NCI-H82 (cell line): ENCODE data around the gene PYHIN1.

Source experiments
- DNase-seq: peaks from one replicate; lab custom pipeline; 2025; lab: John Stamatoyannopoulos, UW

The PYHIN1 gene

DNA sequence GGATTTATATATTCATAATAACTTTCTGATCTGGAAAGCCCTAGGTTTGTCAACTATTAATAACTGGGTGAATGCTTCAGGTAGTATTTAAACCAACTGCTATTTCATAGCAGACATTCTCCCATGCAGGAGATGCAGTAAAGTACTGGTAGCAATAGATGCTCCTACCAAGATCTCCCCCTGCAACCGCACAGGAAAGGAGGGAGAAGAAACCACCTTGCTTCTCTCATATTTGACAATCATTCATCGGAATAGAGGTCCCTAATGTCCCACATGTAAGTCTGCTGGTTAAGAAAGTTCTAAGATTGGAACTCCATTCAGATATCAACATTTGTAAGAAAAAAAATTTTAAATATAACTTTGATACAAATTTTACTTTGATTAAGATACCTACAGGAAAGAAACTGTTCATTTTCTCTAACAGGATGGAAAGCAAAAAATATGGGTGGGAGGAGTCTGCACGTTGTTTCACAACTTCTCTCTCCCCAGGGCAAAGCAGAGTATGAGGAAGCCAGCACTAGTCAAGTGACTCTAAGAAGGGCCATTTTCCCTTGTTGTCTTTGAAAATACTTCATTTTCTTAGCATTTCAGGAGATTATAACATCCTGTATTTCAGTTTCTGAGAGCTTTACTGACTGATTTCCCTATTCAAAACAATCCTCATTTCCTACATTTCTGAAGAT, at the start of gene PYHIN1:
PYHIN1 (plus strand) TSS at position 498 of the 683 bp plus-strand sequence. CDS start 5,359 bp downstream, outside the sequence.
- no peak for DNase-seq

DNA sequence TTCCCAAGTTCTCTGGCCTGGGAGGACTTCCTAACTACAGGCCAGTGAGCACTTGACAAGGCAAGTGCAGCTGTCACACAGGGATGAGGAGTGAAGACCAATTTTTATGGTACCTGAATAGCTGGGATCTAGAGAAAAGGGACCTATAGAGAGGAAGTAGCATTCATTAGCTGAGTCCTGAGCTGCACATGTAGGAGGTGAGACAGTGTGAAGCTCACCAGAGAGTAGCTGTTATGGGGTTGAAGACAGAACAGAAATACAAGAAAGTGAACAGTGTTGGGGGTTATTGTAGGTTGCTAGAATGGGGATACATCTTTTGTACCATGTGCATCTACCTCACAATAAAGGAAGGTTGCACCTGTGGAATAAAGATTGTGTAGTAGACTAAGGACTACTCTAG, 37.7 kb upstream of the PYHIN1 start:
- no peak for DNase-seq

GRCh38 chr1:158898722-158899121, 32.6 kb upstream of the PYHIN1 start:
- no peak for DNase-seq

DNA sequence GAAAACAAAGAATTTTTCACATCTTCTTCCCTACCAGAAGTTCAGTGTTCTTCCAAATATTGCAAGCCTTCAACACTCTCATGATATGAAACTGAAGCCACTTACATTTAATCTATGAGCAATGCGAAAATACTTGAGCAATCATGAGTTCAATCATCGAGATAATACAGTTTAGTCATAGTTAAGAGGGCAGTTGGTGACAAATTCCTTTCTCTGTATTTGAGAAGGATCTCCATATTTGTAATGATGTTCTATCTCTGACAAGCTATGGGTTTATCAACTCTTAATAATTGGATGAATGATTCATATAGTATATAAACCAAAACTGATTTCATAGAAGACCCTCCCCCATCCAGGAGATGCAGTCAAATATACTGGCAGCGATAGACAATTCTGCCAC, 29.7 kb upstream of the PYHIN1 start:
- no peak for DNase-seq

DNA sequence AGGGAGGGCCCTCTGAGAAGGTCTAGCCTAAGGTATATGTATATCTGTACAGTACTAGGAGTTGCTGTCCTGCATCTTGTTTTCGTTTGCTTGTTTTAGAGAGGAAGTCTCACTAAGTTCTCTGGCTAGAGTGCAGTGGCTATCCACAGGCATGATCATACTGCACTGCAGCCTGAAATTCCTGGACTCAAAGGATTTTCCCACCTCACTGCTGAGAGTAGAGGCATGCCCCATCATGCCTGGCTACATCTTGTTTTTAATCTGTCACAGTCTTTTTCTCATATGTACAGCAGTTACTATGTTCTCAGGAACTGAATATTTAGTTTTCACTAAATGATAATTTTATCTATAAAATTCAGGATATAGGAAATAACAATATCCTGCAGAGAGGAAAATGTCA, 15.3 kb upstream of the PYHIN1 start:
- no peak for DNase-seq

DNA sequence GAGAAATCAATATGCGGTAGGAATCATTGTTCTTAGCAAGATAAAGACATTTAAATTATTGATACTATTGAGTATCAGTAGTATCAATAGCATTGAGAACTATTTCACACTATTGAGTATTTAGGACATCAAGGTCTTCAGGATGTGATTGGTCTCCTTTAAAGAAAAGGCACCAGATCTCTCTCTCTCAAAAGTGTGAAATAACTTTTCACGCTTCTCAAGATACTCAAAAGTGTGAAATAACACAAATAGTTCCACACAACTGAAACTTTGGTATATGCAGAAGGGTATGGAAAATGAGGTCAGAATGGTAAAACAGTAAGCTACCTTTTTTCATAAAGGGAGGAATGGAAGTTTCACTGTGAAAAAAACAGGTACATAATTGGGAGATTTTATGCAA, 6.7 kb upstream of the PYHIN1 start:
- no peak for DNase-seq

DNA sequence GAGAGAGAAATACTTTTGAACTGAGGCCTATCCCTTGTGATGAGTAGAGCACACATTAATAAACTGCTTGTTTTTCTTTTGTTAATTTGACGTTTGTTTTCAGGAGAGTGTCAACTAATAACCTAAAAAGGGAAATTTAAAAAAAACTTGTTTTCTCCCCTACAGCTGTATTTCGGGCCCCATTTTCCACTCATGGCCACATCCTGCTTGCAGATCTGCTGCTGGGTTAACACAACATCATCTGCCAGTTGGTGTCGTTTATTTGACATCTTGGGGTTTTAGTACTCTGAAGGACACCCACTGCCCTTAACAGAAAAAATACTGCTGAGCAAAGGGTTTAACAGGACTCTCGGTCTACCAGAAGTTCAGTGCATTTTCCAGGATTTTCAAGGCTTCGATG, 848 bp upstream of the PYHIN1 start:
- DNase-seq = no peak

- no peak for DNase-seq
These were observed 819 bp downstream of the PYHIN1 start for GRCh38 chr1:158932171-158932570.

- DNase-seq = no peak
These were observed 2.3 kb downstream of the PYHIN1 start for GRCh38 chr1:158933621-158934020.

GRCh38 chr1:158939180-158939579, 7.8 kb downstream of the PYHIN1 start:
- DNase-seq = no peak

DNA sequence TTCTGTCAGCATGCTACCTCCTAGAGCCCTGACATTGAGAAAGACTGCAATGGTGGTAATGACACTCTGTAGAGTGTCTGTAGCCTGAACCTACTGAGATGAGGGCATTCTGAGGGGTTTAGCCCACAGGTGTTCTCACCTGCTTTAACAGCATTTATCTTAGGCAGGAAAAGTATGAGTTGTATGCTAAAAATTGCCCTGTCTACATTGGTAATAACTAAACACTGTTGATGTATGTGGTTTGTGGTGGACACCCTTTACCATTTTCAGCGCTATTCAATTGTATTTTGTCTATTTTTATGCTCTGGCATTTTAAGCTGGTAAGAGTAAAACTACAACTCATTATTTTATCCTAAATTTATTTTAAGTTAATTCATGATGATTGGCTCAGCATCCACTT, 10.0 kb downstream of the PYHIN1 start:
- DNase-seq = no peak

DNA sequence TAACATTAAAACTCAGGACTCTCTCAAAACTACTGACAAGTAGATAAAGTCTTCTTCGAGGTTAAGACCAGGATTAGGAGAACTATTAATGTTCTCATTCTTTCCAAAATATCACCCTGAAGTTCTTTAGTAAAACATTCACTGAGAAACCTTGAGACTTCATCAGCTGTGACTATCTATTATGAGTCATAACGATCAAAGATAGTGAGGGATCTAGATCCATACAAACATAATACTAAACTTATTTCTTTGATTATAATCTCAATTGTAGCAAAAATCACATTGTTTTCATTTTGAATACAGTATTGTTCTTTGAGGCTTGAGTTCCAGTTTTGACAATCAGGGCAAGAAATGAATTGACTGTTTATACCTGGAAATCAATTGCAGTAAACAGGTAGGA, 11.1 kb downstream of the PYHIN1 start:
- DNase-seq = no peak

DNA sequence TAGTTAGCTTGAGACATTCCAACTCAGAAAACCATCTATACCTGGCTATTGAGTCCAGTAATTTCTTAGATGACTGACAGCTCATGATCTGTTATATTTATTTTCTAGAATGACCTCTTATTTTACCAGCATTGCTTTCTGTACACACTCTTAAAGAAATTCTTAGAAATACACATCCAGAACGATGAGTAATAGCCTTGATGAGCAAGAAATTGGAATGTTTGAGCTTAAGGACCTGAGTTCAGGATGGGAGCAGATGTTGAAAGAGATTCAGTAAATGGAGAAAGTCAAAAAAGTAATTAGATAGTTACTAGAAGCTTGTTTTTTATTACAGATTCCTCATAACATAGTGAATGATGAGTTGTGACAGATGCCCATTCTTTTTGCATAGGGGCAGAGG, 11.7 kb downstream of the PYHIN1 start:
- no peak for DNase-seq

DNA sequence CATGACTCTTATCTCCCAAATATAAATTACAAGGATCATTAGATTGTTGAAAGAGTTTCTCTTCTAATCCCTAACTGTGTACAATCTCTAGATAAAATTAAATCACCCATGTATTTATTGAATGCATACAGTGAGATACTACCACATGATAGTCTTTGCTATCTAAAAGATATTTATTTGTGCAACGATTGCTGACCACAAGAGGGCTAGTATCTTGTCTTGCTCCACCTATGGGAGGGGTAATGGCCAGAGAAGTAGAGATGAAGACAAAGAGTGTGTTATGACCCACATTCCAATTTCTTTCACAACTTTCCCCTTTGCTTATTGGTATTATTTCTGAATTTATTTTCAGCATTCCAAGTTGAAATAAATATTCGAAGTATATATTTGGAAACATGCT, 13.7 kb downstream of the PYHIN1 start:
- no peak for DNase-seq

- DNase-seq = no peak
These were observed 15.4 kb downstream of the PYHIN1 start for GRCh38 chr1:158946785-158947184.

GRCh38 chr1:158951956-158952355, 20.6 kb downstream of the PYHIN1 start:
- peak; percentile 68 for DNase-seq

GRCh38 chr1:158952416-158952815, 21.1 kb downstream of the PYHIN1 start:
- no peak for DNase-seq

DNA sequence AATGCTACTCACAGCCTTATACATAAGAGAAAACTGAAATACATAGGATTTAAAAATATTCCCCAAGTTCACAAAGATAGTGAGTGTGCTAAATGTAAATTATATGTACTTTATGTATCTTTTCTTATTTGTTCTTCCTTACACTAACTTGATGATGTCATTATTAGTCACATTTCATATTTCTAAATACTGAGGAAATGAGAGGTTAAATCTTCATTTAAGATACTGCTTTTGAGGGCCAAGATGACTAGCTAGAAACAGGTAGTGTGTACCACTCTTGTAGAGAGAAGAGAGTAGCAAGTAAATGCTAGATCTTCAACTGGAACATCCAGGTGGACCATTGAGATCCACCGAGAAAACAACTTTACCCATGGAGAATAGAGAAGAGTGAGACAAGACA, 29.8 kb downstream of the PYHIN1 start:
- DNase-seq = no peak

DNA sequence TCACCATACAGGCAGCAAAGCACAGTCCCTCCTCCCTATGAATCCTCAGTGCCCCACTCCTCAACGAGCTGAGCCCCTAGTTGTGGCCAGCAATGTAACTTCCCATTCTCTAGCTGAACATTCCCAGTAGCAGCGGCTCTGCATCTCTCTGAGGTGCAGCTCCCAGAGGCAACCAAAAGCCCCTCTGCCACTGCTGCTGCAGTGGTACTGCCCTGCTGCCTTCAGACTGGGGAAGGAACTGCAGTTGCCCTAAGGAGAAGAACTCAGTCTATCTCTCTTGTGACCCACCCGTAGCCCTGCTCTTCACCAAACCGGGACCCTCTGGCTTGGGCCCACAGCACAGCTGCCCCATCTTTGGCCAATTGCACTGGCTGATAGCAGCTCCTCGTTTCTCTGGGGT, 31.6 kb downstream of the PYHIN1 start:
- no peak for DNase-seq

- no peak for DNase-seq
These were observed 37.8 kb downstream of the PYHIN1 start for GRCh38 chr1:158969166-158969565.

GRCh38 chr1:158969855-158970254, 38.5 kb downstream of the PYHIN1 start:
- no peak for DNase-seq

GRCh38 chr1:158972841-158973240, 41.5 kb downstream of the PYHIN1 start:
- no peak for DNase-seq

- no peak for DNase-seq
These were observed 44.9 kb downstream of the PYHIN1 start for GRCh38 chr1:158976219-158976618.

- no peak for DNase-seq
These were observed 47.4 kb downstream of the PYHIN1 start for GRCh38 chr1:158978730-158979129.

GRCh38 chr1:158979229-158979628, 47.9 kb downstream of the PYHIN1 start:
- DNase-seq = no peak
